Activated CD8-positive, alpha-beta memory T cell treated with anti-CD3 and anti-CD28 coated beads for 1 hour (primary cell): ENCODE results near the gene RAB26.

ENCODE experiments used
- DNase-seq, 2 donors: peaks; one replicate each; pipeline ENCODE4 v3.0.0-alpha.2; 2020; ENCODE audit warnings: low read depth in 1 of 2; ENCODE audit errors: extremely low read depth in 1 of 2

The RAB26 gene

GRCh38 chr16:2159175-2159838 is 10.9 kb downstream of the RAB26 start:
- DNase-seq, result no peak

DNA sequence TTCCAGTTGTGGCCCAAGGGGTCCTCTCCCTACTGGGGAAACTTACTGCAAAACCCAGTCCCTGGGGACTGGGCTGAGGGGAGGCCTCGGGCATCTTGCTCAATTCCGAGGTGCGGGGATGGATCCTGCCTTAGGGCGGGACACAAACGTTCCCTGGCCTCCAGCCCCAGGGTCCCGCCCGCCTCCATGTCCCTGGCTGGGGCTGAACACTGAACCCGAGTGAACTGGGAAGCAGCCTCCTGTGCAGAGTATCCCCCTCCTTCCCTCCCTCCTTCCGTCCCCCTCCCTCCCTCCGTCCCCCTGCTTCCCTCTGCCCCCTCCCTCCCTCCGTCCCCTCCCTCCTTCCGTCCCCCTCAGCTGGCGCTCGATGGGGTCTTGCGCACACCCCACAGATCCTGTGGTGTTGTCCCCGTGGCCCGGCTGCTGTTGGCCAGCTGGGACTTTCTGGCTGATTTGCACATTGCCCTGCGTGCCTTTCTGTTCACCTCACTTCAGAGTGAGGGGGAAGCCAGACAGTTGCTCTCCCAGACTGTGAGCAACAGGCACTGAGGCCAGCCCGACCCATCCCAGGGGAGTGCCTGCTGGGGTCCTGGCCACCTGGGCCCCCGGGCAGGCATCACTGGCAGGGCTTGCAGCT is 12.6 kb downstream of the RAB26 start:
- no peak for DNase-seq

GRCh38 chr16:2161911-2162310 is 13.5 kb downstream of the RAB26 start:
- no peak for DNase-seq

GRCh38 chr16:2162676-2163118 is 14.3 kb downstream of the RAB26 start:
- no peak for DNase-seq

DNA sequence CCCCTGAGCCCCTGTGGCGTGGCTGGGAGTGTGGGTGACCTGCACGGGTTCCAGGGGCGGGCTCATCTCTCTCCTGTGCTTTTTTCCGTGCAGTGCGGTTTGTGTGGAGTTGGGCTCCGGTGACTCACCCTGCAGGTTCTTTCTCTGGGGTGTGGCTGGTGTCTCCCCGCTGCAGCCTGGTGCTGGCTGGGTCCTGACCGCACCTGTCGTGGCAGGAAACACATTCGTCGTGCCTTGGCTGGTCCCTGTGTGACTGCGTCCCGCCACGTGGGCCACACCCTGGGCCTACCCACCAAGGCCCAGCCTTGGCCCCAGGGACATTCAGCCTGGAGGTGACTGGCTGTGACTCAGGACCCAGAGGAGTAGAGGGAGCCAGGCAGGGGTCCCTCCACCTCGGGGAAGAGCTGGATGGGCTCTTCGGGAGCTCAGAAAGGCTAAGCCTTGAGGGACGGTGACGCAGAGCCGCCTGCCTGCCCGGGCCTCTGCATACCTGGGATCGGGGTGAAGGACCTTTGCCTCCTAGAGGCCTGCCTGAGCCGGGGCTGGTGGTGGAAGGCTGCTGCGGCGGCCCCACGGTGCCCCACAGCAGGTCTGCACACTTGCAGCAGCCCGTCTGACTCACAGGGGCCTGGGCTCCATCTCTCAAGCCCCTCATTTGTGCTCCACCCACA is 14.9 kb downstream of the RAB26 start:
- no peak for DNase-seq

- no peak for DNase-seq
Observed at GRCh38 chr16:2165861-2166260, 17.4 kb downstream of the RAB26 start.

DNA sequence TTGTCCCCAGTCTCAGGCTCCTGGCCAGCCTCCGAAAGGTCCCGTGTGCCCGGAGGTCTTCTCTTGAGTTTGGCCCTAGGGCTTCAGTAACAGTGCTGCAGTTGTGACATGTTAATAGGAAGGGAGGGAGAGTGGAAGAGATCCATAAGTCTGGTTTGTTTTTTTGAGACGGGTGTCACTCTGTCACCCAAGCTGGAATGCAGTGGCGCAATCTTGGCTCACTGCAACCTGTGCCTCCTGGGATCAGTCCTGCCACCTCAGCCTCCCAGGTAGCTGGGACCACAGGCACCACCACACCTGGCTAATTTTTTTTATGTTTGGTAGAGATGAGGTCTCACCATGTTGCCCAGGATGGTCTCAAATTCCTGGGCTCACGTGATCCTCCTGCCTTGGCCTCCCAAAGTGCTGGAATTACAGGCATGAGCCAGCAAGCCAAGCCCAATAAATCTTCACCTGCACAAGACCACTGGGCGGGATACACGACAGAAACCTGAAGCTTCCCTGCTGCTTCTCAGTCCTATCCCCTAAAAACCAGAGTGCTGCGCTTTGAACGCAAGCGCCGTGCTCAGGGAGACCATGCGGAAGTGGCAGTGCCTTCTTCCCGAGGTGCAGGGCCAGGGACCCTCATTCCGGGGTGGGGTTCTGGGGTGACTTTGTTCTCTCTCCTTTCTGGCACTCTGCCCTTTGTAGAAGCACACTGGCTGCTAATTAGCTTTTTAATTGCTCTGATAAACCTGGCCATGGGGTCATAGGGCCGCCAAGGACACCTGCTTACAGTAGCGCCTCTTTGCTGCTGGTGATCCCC is 18.0 kb downstream of the RAB26 start:
- DNase-seq, result no peak

- DNase-seq, result no peak
Observed at GRCh38 chr16:2167068-2167638, 18.7 kb downstream of the RAB26 start.

GRCh38 chr16:2170080-2170479 is 21.7 kb downstream of the RAB26 start:
- DNase-seq, result no peak

DNA sequence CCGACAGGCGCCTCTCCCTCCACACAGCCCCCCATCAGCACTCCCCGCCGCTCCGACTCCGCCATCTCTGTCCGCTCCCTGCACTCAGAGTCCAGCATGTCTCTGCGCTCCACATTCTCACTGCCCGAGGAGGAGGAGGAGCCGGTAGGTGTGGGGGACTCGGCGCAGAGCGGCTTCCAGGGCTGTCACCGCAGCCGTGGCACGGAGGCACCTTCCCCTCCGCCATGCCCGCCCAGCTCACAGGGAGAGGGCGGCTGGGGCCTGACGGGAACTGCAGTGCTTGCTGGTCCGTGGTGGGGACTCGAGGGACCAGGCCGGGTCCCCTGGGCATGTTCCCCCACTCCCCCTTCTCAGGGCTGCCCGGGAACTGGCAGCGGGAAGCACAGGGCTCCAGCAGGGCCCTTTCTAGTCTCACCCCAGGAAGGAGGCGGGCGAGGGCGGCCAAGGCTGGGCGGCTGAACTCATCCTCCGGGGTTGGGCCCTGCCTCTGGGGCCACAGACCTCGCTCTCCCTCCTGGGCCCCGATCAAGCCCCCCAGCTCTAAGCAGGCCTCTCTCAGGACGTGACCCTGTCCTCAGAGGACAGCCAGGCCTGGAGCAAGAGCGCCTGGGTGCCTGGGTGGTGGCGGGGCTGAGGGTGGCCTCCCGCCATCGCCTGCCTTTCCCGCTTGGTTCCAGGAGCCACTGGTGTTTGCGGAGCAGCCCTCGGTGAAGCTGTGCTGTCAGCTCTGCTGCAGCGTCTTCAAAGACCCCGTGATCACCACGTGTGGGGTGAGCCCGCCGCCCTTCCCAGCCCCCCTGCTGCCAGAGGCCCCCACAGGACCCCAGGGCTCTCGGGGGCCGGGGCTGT is 22.4 kb downstream of the RAB26 start:
- no peak for DNase-seq

GRCh38 chr16:2171601-2172178 is 23.3 kb downstream of the RAB26 start:
- no peak for DNase-seq

GRCh38 chr16:2172688-2173335 is 24.4 kb downstream of the RAB26 start:
- no peak for DNase-seq

GRCh38 chr16:2173366-2173765 is 24.9 kb downstream of the RAB26 start:
- no peak for DNase-seq

DNA sequence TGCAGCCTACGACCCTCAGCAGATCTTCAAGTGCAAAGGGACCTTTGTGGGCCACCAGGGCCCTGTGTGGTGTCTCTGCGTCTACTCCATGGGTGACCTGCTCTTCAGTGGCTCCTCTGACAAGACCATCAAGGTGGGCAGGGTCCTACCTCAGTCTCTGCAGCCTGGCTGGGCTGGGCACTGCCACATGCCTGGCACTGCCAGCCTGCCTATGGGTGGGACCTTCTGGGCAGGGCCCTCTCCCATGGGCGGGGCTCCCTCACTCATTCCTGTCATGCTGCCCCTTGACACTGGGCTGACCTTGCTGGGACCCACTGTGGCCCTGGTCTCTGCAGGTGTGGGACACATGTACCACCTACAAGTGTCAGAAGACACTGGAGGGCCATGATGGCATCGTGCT is 25.5 kb downstream of the RAB26 start:
- no peak for DNase-seq

- no peak for DNase-seq
Observed at GRCh38 chr16:2174396-2175131, 26.1 kb downstream of the RAB26 start.

- DNase-seq, result no peak
Observed at GRCh38 chr16:2175454-2175853, 27.0 kb downstream of the RAB26 start.

DNA sequence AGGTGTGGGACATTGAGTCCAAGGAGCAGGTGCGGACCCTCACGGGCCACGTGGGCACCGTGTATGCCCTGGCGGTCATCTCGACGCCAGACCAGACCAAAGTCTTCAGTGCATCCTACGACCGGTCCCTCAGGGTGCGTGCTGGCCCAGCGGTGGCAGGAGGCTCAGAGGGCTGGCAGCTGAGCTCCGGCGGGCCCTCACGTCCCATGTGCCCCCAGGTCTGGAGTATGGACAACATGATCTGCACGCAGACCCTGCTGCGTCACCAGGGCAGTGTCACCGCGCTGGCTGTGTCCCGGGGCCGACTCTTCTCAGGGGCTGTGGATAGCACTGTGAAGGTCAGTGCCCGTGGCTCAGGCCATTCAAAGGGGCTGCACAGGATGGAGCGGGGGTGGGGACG is 27.6 kb downstream of the RAB26 start:
- DNase-seq, result no peak

DNA sequence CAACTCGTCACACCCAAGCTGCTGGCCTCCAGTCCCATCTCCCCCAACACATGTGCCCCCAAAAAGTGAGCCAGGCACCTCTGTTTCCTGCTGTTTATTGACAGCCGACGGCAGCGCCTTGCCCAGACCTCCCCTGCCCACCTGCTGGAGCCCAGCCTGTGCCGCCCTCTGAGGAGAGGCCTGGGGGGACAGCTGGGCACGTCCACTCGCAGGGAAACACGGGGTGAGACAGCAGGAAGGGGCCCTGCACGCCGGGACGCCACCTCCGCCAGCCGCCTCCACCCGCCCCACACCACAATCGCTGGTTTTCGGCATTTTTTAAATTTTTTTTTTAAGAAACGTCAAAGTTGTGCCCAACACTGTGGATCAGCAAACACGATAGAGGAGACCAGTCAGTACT is 28.7 kb downstream of the RAB26 start:
- DNase-seq, result no peak

- DNase-seq, result no peak
Observed at GRCh38 chr16:2177561-2177960, 29.1 kb downstream of the RAB26 start.
